Mesodermal cell (in vitro differentiated cells): Measurements from ENCODE around the gene RAB23.

Source experiments
- H3K27ac ChIP-seq: 2 replicates; pipeline ENCODE4 v1.7.0; 2013; ENCODE audit warnings: mild to moderate bottlenecking, low read depth, low read length, moderate library complexity; ENCODE audit not compliant: severe bottlenecking
- H3K36me3 ChIP-seq: 2 replicates; pipeline ENCODE4 v1.7.1; 2013; ENCODE audit warnings: mild to moderate bottlenecking, low read length, moderate library complexity; ENCODE audit not compliant: control insufficient read depth, insufficient read depth
- H3K4me1 ChIP-seq: one replicate; pipeline ENCODE4 v1.7.1; 2013; ENCODE audit warnings: mild to moderate bottlenecking, low read length; ENCODE audit not compliant: insufficient read depth, control insufficient read depth, poor library complexity, severe bottlenecking
- H3K4me3 ChIP-seq: 2 replicates; pipeline ENCODE4 v1.7.0; 2013; ENCODE audit warnings: low read length, control low read depth, mild to moderate bottlenecking; ENCODE audit not compliant: insufficient read depth, poor library complexity, severe bottlenecking; ENCODE audit errors: extremely low read depth
- H3K9me3 ChIP-seq: 2 replicates; pipeline ENCODE4 v1.7.1; 2013; ENCODE audit warnings: mild to moderate bottlenecking, low read length, moderate library complexity; ENCODE audit not compliant: control insufficient read depth
- WGBS, 2 experiments: methylation state at CpG; one replicate each; pipeline ENCODE4 v1.1.5; 2013; ENCODE audit warnings: missing lambda C conversion rate in 2 of 2; ENCODE audit not compliant: insufficient coverage in 2 of 2; 5-methylcytosine and 5-hydroxymethylcytosine counted together

The RAB23 gene

DNA sequence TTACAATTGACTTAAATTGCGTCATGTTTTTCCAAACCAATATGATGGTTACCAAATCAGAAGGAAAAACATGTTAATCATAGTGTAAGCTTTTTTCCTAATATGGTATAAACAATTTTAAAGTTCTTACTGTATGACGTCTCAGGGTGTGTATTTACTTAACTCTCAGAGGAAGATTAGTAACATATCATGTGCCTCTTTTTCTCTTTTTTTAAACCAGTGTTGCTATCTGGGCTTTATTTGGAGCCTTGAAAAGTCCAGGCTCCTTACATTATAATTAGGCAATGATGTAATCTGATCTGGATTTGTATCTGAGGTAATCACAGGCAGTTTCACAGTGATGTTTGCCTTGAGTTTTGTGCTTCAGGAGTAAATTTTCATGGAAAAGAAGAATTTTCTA is 20.4 kb upstream of the RAB23 start:
- no peaks in the 10 kb centered on the region for H3K36me3 ChIP-seq
- H3K9me3 ChIP-seq: no peaks in the 10 kb centered on the region
- H3K4me3 ChIP-seq: no peak overlapping the region
- WGBS, 2 experiments: no CpG with 5 or more reads among the region's 2 CpGs
- H3K4me1 ChIP-seq: no peaks in the 10 kb centered on the region
- H3K27ac ChIP-seq: no peak overlapping the region

- Histone ChIP-seq H3K36me3 (no peaks in the 10 kb centered on the region), H3K4me1 (peaks cover 5% of the 10 kb centered on the region)
- WGBS, 2 experiments: 63 to 91% methylated on average over 1 to 2 of the region's 2 CpGs
Observed at GRCh38 chr6:57226221-57226620, 4.1 kb upstream of the RAB23 start.

GRCh38 chr6:57224769-57225515 is 2.8 kb upstream of the RAB23 start:
- H3K4me1 ChIP-seq: peaks cover 5% of the 10 kb centered on the region
- 50 to 67% methylated on average over 1 of the region's 1 CpG for WGBS, 2 experiments
- H3K27ac ChIP-seq: no peak overlapping the region
- H3K4me3 ChIP-seq: no peak overlapping the region
- peaks cover 7% of the 10 kb centered on the region for H3K9me3 ChIP-seq
- peaks cover 4% of the 10 kb centered on the region for H3K36me3 ChIP-seq

More at GRCh38 chr6:57226221-57226620, 4.1 kb upstream of the RAB23 start:
- no peak overlapping the region for H3K27ac ChIP-seq
- H3K9me3 ChIP-seq: no peaks in the 10 kb centered on the region
- H3K4me3 ChIP-seq: no peak overlapping the region

- Histone ChIP-seq H3K4me1 (peaks cover 5% of the 10 kb centered on the region), H3K9me3 (peaks cover 8% of the 10 kb centered on the region), H3K27ac (peak overlapping the region; percentile 47), H3K4me3 (peak overlapping the region; percentile 93), H3K36me3 (peaks cover 5% of the 10 kb centered on the region)
- WGBS, 2 experiments: 21 to 45% methylated on average over 3 of the region's 5 CpGs
Observed at GRCh38 chr6:57222743-57223077, 603 bp upstream of the RAB23 start.

GRCh38 chr6:57221191-57221935 is 744 bp downstream of the RAB23 start:
- H3K4me3 ChIP-seq: peak overlapping the region; percentile 93
- WGBS, 2 experiments: 1 to 2% methylated on average over 16 to 24 of the region's 38 CpGs
- peaks cover 5% of the 10 kb centered on the region for H3K4me1 ChIP-seq
- peak overlapping the region; percentile 48 for H3K27ac ChIP-seq
- H3K36me3 ChIP-seq: peaks cover 5% of the 10 kb centered on the region
- peaks cover 8% of the 10 kb centered on the region for H3K9me3 ChIP-seq

- 100% methylated on average over 1 of the region's 2 CpGs for WGBS, 2 experiments
- no peak overlapping the region for H3K27ac ChIP-seq
- peaks cover 5% of the 10 kb centered on the region for H3K36me3 ChIP-seq
- H3K9me3 ChIP-seq: peaks cover 8% of the 10 kb centered on the region
- H3K4me3 ChIP-seq: no peak overlapping the region
- H3K4me1 ChIP-seq: peaks cover 5% of the 10 kb centered on the region
Observed at GRCh38 chr6:57220083-57220703, 1.9 kb downstream of the RAB23 start.

- Histone ChIP-seq H3K36me3 (peaks cover 5% of the 10 kb centered on the region), H3K4me1 (no peaks in the 10 kb centered on the region), H3K9me3 (peaks cover 8% of the 10 kb centered on the region), H3K4me3 (no peak overlapping the region), H3K27ac (no peak overlapping the region)
- 95 to 96% methylated on average over 7 of the region's 11 CpGs for WGBS, 2 experiments
Observed at GRCh38 chr6:57217270-57217669, 4.8 kb downstream of the RAB23 start.

DNA sequence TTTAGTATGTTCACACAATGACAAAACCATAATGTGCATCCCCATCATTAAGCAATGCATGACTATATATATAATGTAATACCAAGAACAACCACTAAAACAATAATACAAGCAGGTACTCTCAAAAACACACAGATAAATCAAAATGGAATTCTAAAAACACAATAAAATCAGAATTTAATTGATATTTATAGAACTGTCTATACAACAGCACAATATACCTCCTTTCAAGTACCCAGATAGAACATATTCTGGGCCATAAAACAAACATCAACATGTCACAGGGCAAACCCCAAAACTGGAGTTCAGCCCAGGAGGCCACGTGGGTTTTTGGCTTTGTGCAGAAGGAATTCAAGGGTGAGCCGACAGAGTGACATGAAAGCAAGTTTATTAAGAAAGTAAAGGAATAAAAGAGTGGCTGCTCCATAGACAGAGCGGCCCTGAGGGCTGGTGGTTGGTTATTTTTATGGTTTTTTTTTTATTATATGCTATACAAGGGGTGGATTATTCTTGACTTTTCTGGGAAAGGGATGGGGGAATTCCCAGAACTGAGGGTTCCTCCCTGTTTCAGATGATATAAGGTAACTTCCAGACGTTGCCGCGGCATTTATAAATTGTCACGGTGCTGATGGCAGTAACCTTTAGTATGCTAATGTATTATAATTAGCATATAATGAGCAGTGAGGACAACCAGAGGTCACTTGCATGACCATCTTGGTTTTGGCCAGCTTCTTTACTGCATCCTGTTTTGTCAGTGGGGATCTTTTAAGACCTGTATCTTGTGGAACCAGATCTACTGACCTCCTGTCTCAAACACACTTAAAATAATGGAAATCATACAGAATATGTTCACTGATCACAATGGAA is 5.6 kb downstream of the RAB23 start:
- H3K4me3 ChIP-seq: no peak overlapping the region
- WGBS, 2 experiments: 82 to 88% methylated on average over 2 to 3 of the region's 7 CpGs
- peaks cover 8% of the 10 kb centered on the region for H3K9me3 ChIP-seq
- peaks cover 5% of the 10 kb centered on the region for H3K36me3 ChIP-seq
- H3K27ac ChIP-seq: no peak overlapping the region
- H3K4me1 ChIP-seq: no peaks in the 10 kb centered on the region

DNA sequence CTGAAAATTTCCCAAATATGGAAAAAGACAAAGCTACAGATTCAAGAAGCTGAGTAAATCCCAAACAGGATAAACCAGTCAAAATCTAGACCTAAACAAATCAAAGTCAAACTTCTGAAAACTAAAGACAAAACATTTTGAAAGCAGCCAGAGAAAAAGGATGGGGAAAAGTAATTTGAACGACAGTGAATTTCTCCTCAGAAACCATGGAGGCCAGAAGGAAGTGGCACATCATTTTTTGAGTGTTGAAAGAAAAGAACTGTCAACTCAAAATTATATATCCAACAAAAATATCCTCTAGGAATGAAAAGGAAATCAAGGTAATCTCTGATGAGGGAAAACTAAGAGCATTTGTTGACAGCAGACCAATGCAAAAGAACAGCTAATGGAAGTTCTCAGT is 6.8 kb downstream of the RAB23 start:
- WGBS, 2 experiments: no CpG with 5 or more reads among the region's 1 CpG
- no peak overlapping the region for H3K4me3 ChIP-seq
- H3K9me3 ChIP-seq: peaks cover 5% of the 10 kb centered on the region
- no peak overlapping the region for H3K27ac ChIP-seq
- H3K4me1 ChIP-seq: no peaks in the 10 kb centered on the region
- H3K36me3 ChIP-seq: peaks cover 4% of the 10 kb centered on the region

DNA sequence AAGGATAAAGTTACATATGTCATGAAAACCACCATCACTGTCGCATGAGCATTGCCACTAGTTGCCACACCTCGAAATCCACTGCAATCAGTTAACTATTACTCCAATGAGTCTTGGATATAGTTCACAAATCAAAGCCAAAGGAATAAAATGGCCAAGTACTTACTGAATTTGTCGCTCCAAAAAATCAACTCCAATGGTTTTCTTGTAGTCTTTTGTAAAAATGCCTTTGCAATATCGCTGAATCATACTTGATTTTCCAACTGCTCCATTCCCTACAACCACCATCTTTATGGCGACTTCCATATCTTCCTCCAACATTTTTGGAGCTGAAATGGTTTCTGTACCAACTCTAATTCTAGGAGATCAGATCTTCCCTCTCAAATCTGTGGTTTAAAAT is 12.0 kb downstream of the RAB23 start:
- no peaks in the 10 kb centered on the region for H3K9me3 ChIP-seq
- H3K4me1 ChIP-seq: peaks cover 17% of the 10 kb centered on the region
- 97 to 100% methylated on average over 3 to 5 of the region's 5 CpGs for WGBS, 2 experiments
- H3K4me3 ChIP-seq: no peak overlapping the region
- H3K36me3 ChIP-seq: no peaks in the 10 kb centered on the region
- no peak overlapping the region for H3K27ac ChIP-seq
